ENCODE results near the gene TFR2.

Gene TFR2

DNA sequence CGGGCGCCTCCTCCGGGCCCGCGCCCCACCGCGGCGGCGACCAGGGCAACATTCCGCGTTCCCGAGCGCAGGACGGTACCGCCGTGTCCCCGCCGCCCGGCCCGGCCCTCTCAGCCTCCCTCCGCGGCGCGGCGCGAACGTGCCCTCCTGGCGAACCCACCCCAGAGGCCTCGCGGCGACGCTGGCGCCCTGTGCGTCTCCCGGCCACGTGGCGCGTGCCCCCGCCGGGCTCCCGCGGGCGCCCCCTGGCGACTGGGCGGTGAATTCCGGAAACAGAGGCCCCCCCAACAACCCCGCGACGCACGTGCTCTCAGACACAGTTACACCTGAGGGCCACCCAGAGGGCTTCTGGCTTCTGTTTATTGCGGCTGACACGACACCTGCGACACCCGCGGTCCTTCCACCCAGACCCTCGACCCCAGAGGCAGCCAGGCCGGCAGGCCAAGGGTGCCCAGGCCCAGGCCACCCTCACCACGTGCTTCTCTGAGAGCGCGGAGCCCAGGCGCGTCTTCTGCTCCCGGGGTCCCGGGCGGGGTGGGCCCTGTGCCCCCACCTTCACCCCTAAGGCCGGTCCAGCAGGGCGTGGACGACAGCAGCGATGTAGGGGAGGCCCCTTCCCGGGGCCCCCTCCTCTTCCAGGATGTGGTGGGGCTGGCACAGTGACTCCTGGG lies 67.5 kb downstream of the TFR2 start, which contains the start of gene SAP25:
TSS of gene SAP25 (minus strand) at position 210 of the 671 bp plus-strand sequence. CDS start at position 52, 158 bp downstream.
- Histone ChIP-seq H3K36me3 (ENCODE audit: insufficient read depth, low read length) (peaks cover 56% of the 10 kb centered on the region), H3K9ac (ENCODE audit: low read length) (no peak within 1 kb of the TSS)

DNA sequence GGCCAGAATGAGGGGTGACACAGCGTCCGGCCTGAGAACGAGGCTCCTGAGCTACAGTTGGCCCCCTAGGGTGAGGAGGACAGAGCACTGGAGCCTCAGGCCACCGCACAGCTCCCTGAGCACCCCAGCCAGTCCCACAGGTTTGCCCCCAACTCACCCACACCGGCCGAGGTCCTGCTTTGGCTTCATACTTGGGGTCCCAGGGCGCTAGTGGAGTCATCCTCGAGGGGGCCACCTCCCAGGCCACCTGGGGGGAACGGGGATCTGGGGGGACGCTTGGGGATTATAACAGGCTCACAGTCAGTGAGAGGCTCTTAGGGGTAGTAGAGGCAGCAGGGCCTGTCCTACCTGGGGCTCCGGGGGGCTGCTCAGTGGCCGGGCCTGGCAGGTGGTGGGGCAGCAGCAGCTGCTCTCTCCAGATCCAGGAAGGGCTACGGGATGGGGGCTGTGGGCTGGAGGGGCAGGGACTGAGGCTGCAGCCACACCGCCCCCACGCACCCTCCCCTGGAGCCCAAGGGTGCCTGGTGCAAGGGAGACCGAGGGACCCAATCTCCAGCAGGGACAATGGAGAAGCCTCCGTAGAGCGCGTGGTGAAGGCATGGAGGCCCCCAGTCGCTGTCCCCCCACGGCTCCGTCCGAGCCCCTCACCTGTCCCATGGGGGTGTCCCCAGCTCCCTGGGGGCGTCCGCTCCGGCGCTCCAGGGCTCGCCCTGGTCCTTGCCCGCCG lies 68.2 kb downstream of the TFR2 start:
- no peaks in the 10 kb centered on the region for H3K9me3 ChIP-seq (ENCODE audit: low read length)
- H3F3A ChIP-seq (ENCODE audit: insufficient read depth, low read length), result no peaks in the 10 kb centered on the region
- H3K36me3 ChIP-seq (ENCODE audit: insufficient read depth, low read length), result peaks cover 49% of the 10 kb centered on the region
- no peak overlapping the region for H2AFZ ChIP-seq (ENCODE audit: low read length)
- H3K4me1 ChIP-seq (ENCODE audit: insufficient read depth, low read length, severe bottlenecking), result peaks cover 25% of the 10 kb centered on the region
- H3K9ac ChIP-seq (ENCODE audit: low read length), result no peak overlapping the region
- TF ChIP-seq, protein P1, sequence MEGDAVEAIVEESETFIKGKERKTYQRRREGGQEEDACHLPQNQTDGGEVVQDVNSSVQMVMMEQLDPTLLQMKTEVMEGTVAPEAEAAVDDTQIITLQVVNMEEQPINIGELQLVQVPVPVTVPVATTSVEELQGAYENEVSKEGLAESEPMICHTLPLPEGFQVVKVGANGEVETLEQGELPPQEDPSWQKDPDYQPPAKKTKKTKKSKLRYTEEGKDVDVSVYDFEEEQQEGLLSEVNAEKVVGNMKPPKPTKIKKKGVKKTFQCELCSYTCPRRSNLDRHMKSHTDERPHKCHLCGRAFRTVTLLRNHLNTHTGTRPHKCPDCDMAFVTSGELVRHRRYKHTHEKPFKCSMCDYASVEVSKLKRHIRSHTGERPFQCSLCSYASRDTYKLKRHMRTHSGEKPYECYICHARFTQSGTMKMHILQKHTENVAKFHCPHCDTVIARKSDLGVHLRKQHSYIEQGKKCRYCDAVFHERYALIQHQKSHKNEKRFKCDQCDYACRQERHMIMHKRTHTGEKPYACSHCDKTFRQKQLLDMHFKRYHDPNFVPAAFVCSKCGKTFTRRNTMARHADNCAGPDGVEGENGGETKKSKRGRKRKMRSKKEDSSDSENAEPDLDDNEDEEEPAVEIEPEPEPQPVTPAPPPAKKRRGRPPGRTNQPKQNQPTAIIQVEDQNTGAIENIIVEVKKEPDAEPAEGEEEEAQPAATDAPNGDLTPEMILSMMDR (IDR thresholded peaks at IDR 0.05; ENCODE audit: low read length), result no peak
- no peak for TF ChIP-seq EZH2 (IDR thresholded peaks at IDR 0.05; ENCODE audit: borderline replicate concordance, low read length)
- no peaks in the 10 kb centered on the region for H3K9me2 ChIP-seq (ENCODE audit: low read depth, low read length)
- H3K27ac ChIP-seq (ENCODE audit: low read depth, low read length, poor library complexity, severe bottlenecking), result no peak overlapping the region
- H3K4me2 ChIP-seq (ENCODE audit: low read length), result no peak overlapping the region
- H3K27me3 ChIP-seq (ENCODE audit: insufficient read depth, low read length), result 0 out of 2 replicates have a peak, but pooled peaks cover 5% of the 10 kb centered on the region
- H3K4me3 ChIP-seq (ENCODE audit: low read depth, low read length, poor library complexity, severe bottlenecking), result no peak overlapping the region
- H3K79me2 ChIP-seq (ENCODE audit: insufficient read depth, low read length), result no peaks in the 10 kb centered on the region
- no peaks in the 10 kb centered on the region for H4K20me1 ChIP-seq (ENCODE audit: insufficient read depth, low read length)

More for the DNA sequence above, 67.5 kb downstream of the TFR2 start, which contains the start of gene SAP25:
- no peak within 1 kb of the TSS for H3K4me3 ChIP-seq (ENCODE audit: low read depth, low read length, poor library complexity, severe bottlenecking)
- H3K27ac ChIP-seq (ENCODE audit: low read depth, low read length, poor library complexity, severe bottlenecking), result no peak within 1 kb of the TSS
- 0 out of 2 replicates have a peak, but pooled peaks cover 4% of the 10 kb centered on the region for H3K27me3 ChIP-seq (ENCODE audit: insufficient read depth, low read length)
- no peaks in the 10 kb centered on the region for H3K9me2 ChIP-seq (ENCODE audit: low read depth, low read length)
- H2AFZ ChIP-seq (ENCODE audit: low read length), result no peak within 1 kb of the TSS
- no peaks in the 10 kb centered on the region for H3F3A ChIP-seq (ENCODE audit: insufficient read depth, low read length)
- no peak for TF ChIP-seq EZH2 (IDR thresholded peaks at IDR 0.05; ENCODE audit: borderline replicate concordance, low read length)
- TF ChIP-seq, protein P1 (IDR thresholded peaks at IDR 0.05; ENCODE audit: low read length), result peak; percentile 34
- H3K9me3 ChIP-seq (ENCODE audit: low read length), result no peaks in the 10 kb centered on the region
- H3K4me1 ChIP-seq (ENCODE audit: insufficient read depth, low read length, severe bottlenecking), result peaks cover 25% of the 10 kb centered on the region
- no peak within 1 kb of the TSS for H3K4me2 ChIP-seq (ENCODE audit: low read length)
- no peaks in the 10 kb centered on the region for H4K20me1 ChIP-seq (ENCODE audit: insufficient read depth, low read length)
- H3K79me2 ChIP-seq (ENCODE audit: insufficient read depth, low read length), result no peaks in the 10 kb centered on the region

GRCh38 chr7:100572281-100572948 lies 68.9 kb downstream of the TFR2 start:
- Histone ChIP-seq H2AFZ (ENCODE audit: low read length) (no peak overlapping the region), H3K4me3 (ENCODE audit: low read depth, low read length, poor library complexity, severe bottlenecking) (no peak overlapping the region), H3K4me2 (ENCODE audit: low read length) (no peak overlapping the region), H3K9me3 (ENCODE audit: low read length) (no peaks in the 10 kb centered on the region), H3K79me2 (ENCODE audit: insufficient read depth, low read length) (no peaks in the 10 kb centered on the region), H4K20me1 (ENCODE audit: insufficient read depth, low read length) (no peaks in the 10 kb centered on the region), H3K27ac (ENCODE audit: low read depth, low read length, poor library complexity, severe bottlenecking) (no peak overlapping the region), H3K9ac (ENCODE audit: low read length) (no peak overlapping the region), H3K9me2 (ENCODE audit: low read depth, low read length) (no peaks in the 10 kb centered on the region), H3K27me3 (ENCODE audit: insufficient read depth, low read length) (0 out of 2 replicates have a peak, but pooled peaks cover 5% of the 10 kb centered on the region), H3K4me1 (ENCODE audit: insufficient read depth, low read length, severe bottlenecking) (peaks cover 31% of the 10 kb centered on the region), H3K36me3 (ENCODE audit: insufficient read depth, low read length) (peaks cover 42% of the 10 kb centered on the region), H3F3A (ENCODE audit: insufficient read depth, low read length) (no peaks in the 10 kb centered on the region)
- TF ChIP-seq, protein P1 (IDR thresholded peaks at IDR 0.05; ENCODE audit: low read length), result 0 out of 2 replicates have a peak, but pooled peaks have one; percentile 4
- TF ChIP-seq EZH2 (IDR thresholded peaks at IDR 0.05; ENCODE audit: borderline replicate concordance, low read length), result no peak

Measured in OCI-LY1 (cell line).